ENCODE results near the gene CARD19.

The CARD19 gene

DNA sequence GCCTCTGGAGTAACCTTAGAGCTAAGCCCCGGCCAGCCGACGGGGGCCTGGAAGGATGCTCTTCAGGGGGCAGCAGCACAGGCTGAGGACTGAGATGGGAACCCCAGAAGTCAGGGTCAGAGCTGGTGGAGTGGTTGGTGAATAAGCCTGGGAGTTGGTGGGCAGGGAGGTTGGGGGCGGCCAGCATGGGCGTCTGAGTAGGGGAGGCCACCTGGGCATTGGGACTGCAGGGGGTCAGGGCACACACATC lies 23.6 kb downstream of the CARD19 start:
- TF ChIP-seq CTCF (IDR thresholded peaks at IDR 0.05): no peak

DNA sequence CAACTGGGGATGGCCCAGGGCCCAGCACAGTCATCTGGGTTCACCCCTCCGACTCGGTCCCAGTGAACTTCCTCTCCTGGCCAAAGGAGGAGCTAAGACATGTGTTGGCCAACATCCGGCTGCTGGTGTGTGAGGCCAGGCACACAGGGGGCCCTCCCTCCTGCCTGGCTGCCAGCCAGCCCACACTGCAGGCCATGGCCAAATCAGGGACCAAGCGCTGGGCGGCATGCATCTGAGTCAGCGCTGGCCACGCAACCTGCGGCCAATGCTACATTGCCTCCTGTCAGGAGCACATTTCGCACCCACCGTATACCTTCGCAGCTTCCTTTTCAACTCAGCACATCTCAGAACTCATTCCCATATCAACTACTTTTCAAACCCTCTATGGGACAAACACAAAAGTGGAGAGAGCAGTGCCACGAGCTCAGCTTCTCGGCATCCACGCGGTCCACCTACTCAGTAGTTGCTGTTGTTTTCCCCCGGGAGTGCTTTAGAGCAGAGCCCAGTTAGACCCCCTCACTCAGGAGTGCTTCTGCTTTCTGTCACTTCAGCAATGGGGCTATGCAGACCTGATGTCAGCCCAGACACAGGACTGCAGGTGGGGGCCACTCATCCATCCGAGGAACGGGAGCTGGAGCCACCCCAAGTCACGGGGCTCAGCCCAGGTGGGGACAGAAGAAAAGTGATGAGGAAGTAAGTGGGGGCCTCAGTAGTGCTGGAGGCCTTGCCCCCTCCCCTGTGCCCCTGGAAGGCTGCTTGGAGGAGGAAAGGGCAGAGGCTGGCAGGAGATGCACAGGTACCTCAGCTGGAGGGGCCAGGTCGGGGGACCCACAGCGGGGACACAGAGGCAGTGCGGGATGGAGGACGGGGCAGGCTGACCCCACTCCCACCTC lies 24.2 kb downstream of the CARD19 start:
- no peak for TF ChIP-seq CTCF (IDR thresholded peaks at IDR 0.05)

- TF ChIP-seq CTCF (IDR thresholded peaks at IDR 0.05): no peak
Measured at GRCh38 chr9:93120846-93121315, 24.9 kb downstream of the CARD19 start.

GRCh38 chr9:93121316-93122241 lies 25.6 kb downstream of the CARD19 start:
- no peak for TF ChIP-seq CTCF (IDR thresholded peaks at IDR 0.05)

DNA sequence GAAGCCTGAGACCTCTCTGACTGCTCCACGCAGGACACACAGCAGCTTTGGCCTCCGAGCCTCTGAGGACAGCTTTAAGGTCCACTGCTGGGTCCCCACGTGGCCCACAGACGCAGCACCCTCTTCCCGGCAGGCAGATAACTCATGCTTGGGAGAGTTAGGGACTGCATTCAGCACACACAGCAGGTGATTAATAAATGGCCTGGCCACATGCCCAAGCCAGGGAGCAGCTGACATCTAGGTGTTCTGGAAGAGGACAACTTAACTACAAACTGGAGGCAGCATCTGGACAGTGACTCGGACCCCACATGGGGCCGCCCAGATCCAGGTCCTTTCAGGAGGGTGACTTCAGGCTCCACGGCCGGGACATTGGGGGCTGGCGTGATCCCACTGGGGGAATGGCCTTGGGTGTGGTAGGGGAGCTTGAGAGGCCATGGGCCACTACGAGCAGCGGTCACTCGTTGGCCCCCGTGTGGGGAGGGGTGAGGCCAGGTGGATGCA lies 26.8 kb downstream of the CARD19 start:
- no peak for TF ChIP-seq CTCF (IDR thresholded peaks at IDR 0.05)

DNA sequence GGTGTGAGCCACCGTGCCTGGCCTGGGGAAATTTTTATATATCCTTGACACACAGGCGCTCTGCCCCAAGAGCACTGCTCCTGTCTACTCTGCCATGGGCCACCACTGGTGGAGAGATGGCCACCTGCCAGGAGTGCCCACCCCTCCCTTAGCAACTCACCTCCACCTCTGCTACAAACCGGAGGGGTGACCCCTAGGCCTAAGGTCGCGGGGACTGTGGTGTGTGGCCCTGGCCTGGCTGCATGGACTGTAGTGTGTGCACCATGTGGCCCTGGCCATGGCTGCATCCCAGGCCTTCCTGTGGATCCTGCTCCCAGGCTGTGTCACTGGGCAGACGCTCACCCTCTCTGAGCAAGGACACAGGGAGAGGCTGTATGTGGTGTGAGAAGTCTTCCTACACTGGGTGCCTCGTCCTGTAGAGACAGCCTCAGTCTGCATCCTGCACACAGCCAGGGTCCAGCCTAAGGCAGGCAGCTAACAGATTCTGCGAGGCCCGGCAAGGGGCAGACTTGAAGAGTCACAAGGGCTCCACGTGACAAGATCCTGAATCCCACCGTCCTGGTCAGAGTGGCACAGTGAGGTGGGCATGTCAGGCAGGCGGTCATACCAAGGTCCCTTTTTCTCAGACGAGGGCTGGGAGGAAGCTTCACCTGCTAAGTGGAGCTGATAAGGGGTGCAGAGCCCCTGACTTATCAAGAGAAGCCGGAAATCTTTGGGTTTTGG lies 27.7 kb downstream of the CARD19 start:
- TF ChIP-seq CTCF (IDR thresholded peaks at IDR 0.05): no peak

DNA sequence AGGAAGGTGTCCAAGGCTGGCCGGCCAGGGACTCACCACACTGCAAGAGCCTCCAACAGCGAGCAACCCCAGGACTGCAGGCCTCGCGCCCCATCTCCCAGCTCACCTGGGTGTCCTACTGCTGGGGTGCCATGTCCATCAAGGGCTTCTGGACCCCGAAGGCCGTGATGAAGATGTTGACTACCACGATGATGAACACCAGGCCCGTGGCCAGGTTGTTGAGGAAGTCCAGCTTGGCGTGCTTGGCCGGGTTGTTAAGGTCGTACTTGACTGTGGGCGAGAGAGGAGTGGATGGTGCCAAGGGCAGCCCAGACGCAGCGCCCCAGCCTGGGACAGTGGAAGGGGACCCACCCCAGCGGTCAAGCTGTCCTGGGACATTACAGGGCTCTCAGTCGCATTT lies 28.8 kb downstream of the CARD19 start:
- no peak for TF ChIP-seq CTCF (IDR thresholded peaks at IDR 0.05)
